ENCODE data around the gene FBL. TPM values are rescaled to one million over a fixed set of nuclear protein-coding genes. Genes with fewer than 3 reads are reported as not detected.
"Not testable (repeated sequence)": the region's sequence is repeated elsewhere in the genome, so short reads cannot be mapped to it uniquely, and the experiment has no call there.

The FBL gene
- total RNA-seq, 1 experiment from 2014 or later: 437 TPM

DNA sequence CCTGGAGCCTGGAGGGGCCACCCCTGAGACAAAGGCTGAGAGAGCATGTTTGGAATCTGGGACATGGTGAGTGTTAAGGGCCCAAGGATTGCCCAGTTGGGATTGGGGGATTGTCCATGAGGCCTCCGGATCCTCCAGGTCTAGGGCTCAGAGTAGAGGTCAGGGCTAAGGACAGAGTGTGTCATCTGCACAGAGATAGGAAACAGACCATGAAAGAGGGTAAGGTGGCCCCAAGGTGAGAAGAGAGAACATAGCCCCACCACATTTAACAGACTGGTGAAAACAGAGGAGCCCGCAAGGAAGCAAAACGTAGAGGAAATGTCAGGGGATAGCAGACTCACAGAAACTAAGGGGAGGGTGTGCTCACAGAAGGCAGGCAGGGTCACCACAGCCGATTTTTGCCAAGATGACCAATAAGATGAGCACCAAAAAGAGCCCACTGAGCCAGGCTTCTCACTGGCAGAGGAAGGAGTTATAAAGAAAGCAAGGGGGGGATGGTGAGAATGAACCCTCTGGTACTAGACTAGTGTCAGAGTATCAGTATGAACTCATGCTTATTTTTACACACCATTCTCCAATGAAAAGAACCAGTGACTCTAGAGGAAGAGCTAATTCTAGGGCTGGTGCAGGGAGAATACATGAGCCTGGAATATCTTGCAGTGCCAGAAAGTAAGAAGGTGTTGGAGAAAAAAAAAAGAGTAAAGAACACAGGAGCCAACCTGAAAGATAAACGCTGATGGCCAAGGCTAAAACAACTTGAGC lies 29.7 kb downstream of the FBL start:
- BruUV-seq (replicated peaks): no TSS peak
- ChIA-PET POLR2A (ENCODE audit: unreplicated experiment) (no interaction called here), CTCF (no interaction called here)
- no peaks in the 10 kb centered on the region for H3K79me2 ChIP-seq (ENCODE audit: low read depth)
- no peaks in the 10 kb centered on the region for H3K9me3 ChIP-seq (ENCODE audit: insufficient read depth, low read depth)
- no peak overlapping the region for H3K27ac ChIP-seq
- no peak overlapping the region for H3K4me2 ChIP-seq
- no peaks in the 10 kb centered on the region for H3F3A ChIP-seq (ENCODE audit: insufficient read depth, low read depth)
- no peak for DNase-seq
- no peaks in the 10 kb centered on the region for H3K4me1 ChIP-seq (replicated peaks; ENCODE audit: insufficient read depth)
- H3K27me3 ChIP-seq (ENCODE audit: insufficient read depth, low read depth): no peaks in the 10 kb centered on the region
- H3K36me3 ChIP-seq (ENCODE audit: low read depth): no peaks in the 10 kb centered on the region
- no peak overlapping the region for H2AFZ ChIP-seq
- intact Hi-C loops (cut with micrococcal nuclease; ENCODE audit: unreplicated experiment): no loop called here
- TF ChIP-seq EZH2 (IDR thresholded peaks at IDR 0.05; ENCODE audit: low read depth): no peak
- TF ChIP-seq CTCF (conservative IDR thresholded peaks at IDR 0.05): no peak
- H4K20me1 ChIP-seq (ENCODE audit: insufficient read depth): no peaks in the 10 kb centered on the region
- no peaks in the 10 kb centered on the region for H3K9me2 ChIP-seq (ENCODE audit: insufficient read depth)
- no peak overlapping the region for H3K4me3 ChIP-seq

DNA sequence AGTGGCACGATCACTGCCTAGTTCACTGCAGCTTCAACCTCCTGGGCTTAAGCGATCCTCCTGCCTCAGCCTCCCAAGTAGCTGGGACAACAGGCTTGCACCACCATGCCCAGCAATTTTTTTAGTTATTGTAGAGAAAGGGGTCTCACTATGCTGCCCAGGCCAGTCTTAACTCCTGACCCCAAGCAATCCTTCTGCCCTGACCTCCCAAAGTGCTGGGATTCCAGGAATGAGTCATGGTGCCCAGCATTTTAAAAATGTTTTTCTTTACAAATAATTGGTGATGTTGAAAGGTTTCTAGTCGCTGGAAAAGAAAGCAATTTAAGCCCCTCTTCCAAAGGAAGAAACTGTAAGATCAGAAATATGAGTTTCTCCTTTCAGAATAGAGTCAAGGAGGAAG lies 31.6 kb downstream of the FBL start:
- intact Hi-C loops (cut with micrococcal nuclease; ENCODE audit: unreplicated experiment): no loop called here
- no TSS peak for BruUV-seq (replicated peaks)
- H4K20me1 ChIP-seq (ENCODE audit: insufficient read depth): no peaks in the 10 kb centered on the region
- no peaks in the 10 kb centered on the region for H3K9me3 ChIP-seq (ENCODE audit: insufficient read depth, low read depth)
- H3K27me3 ChIP-seq (ENCODE audit: insufficient read depth, low read depth): peaks cover 4% of the 10 kb centered on the region; the same call in 1 of the 2 replicates
- no peaks in the 10 kb centered on the region for H3F3A ChIP-seq (ENCODE audit: insufficient read depth, low read depth)
- no peak overlapping the region for H3K27ac ChIP-seq
- no peak overlapping the region for H3K4me3 ChIP-seq
- no peaks in the 10 kb centered on the region for H3K4me1 ChIP-seq (replicated peaks; ENCODE audit: insufficient read depth)
- no peak for DNase-seq
- TF ChIP-seq CTCF (conservative IDR thresholded peaks at IDR 0.05) (no peak), EZH2 (IDR thresholded peaks at IDR 0.05; ENCODE audit: low read depth) (no peak)
- no peaks in the 10 kb centered on the region for H3K79me2 ChIP-seq (ENCODE audit: low read depth)
- no peak overlapping the region for H2AFZ ChIP-seq
- ChIA-PET CTCF (no interaction called here), POLR2A (ENCODE audit: unreplicated experiment) (no interaction called here)
- no peak overlapping the region for H3K4me2 ChIP-seq
- no peaks in the 10 kb centered on the region for H3K36me3 ChIP-seq (ENCODE audit: low read depth)
- no peaks in the 10 kb centered on the region for H3K9me2 ChIP-seq (ENCODE audit: insufficient read depth)

DNA sequence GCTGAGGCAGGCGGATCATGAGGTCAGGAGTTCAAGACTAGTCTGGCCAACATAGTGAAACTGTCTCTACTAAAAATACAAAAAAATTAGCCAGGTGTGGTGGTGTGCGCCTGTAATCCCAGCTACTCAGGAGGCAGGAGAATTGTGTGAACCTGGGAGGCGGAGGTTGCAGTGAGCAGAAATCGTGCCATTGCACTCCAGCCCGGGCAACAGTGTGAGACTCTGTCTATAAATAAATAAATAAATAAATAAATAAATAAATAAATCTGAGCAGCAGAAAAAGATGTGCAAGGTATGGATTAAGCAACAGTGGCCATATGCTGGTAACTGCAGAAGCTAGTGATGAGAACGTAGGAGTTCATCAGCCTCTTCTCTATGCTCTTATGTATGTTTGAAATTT lies 32.1 kb downstream of the FBL start:
- CTCF ChIA-PET: not testable (repeated sequence)

More for the DNA sequence above, 32.1 kb downstream of the FBL start:
- H3K9me3 ChIP-seq (ENCODE audit: insufficient read depth, low read depth); POLR2A ChIA-PET (ENCODE audit: unreplicated experiment); H4K20me1 ChIP-seq (ENCODE audit: insufficient read depth); BruUV-seq (replicated peaks); H3K4me1 ChIP-seq (replicated peaks; ENCODE audit: insufficient read depth); H3K36me3 ChIP-seq (ENCODE audit: low read depth); H3F3A ChIP-seq (ENCODE audit: insufficient read depth, low read depth); H3K4me2 ChIP-seq; H2AFZ ChIP-seq; H3K79me2 ChIP-seq (ENCODE audit: low read depth); intact Hi-C loops (cut with micrococcal nuclease; ENCODE audit: unreplicated experiment); H3K27me3 ChIP-seq (ENCODE audit: insufficient read depth, low read depth); DNase-seq; H3K27ac ChIP-seq; H3K4me3 ChIP-seq; H3K9me2 ChIP-seq (ENCODE audit: insufficient read depth): not testable (repeated sequence)

Data from PC-9 (cell line).